ENCODE data around the gene AFAP1.
A peak's percentile ranks its signal among the peaks of the same experiment; 100 is the strongest.

The AFAP1 gene

GRCh38 chr4:7752649-7753048 is 187.0 kb downstream of the AFAP1 start:
- no peak for TF ChIP-seq CTCF (IDR thresholded peaks at IDR 0.05)
- H3K27ac ChIP-seq, result no peak overlapping the region
- no peak for DNase-seq

GRCh38 chr4:7750972-7751371 is 188.7 kb downstream of the AFAP1 start:
- Histone ChIP-seq H3K4me1 (peaks cover 0 to 16% (median 10%) of the 10 kb centered on the region in 4 donors), H3K27ac (peak overlapping the region in 1 of 2 donors; percentile 29), H3K36me3 (peaks cover 0 to 3% (median 0%) of the 10 kb centered on the region in 3 donors), H3K27me3 (no peaks in the 10 kb centered on the region), H3K4me3 (no peak overlapping the region), H3K9me3 (no peaks in the 10 kb centered on the region)
- no peak for TF ChIP-seq CTCF (IDR thresholded peaks at IDR 0.05)
- intact Hi-C loops (cut with DNase I; ENCODE audit: low total_unique reads), result no loop called here
- no peak for DNase-seq

More at GRCh38 chr4:7752649-7753048, 187.0 kb downstream of the AFAP1 start:
- H3K27me3 ChIP-seq, result no peaks in the 10 kb centered on the region
- intact Hi-C loops (cut with DNase I; ENCODE audit: low total_unique reads), result no loop called here
- no peak overlapping the region for H3K4me3 ChIP-seq
- H3K4me1 ChIP-seq, result peaks cover 0 to 20% (median 10%) of the 10 kb centered on the region in 4 donors
- peaks cover 0 to 13% (median 0%) of the 10 kb centered on the region in 3 donors for H3K36me3 ChIP-seq
- no peaks in the 10 kb centered on the region for H3K9me3 ChIP-seq

GRCh38 chr4:7750523-7750922 is 189.1 kb downstream of the AFAP1 start:
- no peak for DNase-seq
- Histone ChIP-seq H3K9me3 (no peaks in the 10 kb centered on the region), H3K27ac (peak overlapping the region in 1 of 2 donors; percentile 29), H3K36me3 (no peaks in the 10 kb centered on the region), H3K27me3 (no peaks in the 10 kb centered on the region), H3K4me1 (peaks cover 0 to 16% (median 10%) of the 10 kb centered on the region in 4 donors), H3K4me3 (no peak overlapping the region)
- no peak for TF ChIP-seq CTCF (IDR thresholded peaks at IDR 0.05)
- intact Hi-C loops (cut with DNase I; ENCODE audit: low total_unique reads), result no loop called here

GRCh38 chr4:7747566-7747965 is 192.1 kb downstream of the AFAP1 start:
- H3K27me3 ChIP-seq, result no peaks in the 10 kb centered on the region
- H3K9me3 ChIP-seq, result no peaks in the 10 kb centered on the region
- TF ChIP-seq CTCF (IDR thresholded peaks at IDR 0.05), result no peak
- intact Hi-C loops (cut with DNase I; ENCODE audit: low total_unique reads), result no loop called here
- no peak for DNase-seq
- peaks cover 0 to 25% (median 10%) of the 10 kb centered on the region in 4 donors for H3K4me1 ChIP-seq
- no peak overlapping the region for H3K4me3 ChIP-seq
- no peak overlapping the region for H3K27ac ChIP-seq
- H3K36me3 ChIP-seq, result no peaks in the 10 kb centered on the region

GRCh38 chr4:7747062-7747385 is 192.6 kb downstream of the AFAP1 start:
- H3K4me3 ChIP-seq, result no peak overlapping the region
- TF ChIP-seq CTCF (IDR thresholded peaks at IDR 0.05), result no peak
- peak in 1 of 2 donors; percentile 45 for DNase-seq
- H3K9me3 ChIP-seq, result no peaks in the 10 kb centered on the region
- peaks cover 0 to 25% (median 10%) of the 10 kb centered on the region in 4 donors for H3K4me1 ChIP-seq
- no peaks in the 10 kb centered on the region for H3K36me3 ChIP-seq
- intact Hi-C loops (cut with DNase I; ENCODE audit: low total_unique reads), result no loop called here
- no peaks in the 10 kb centered on the region for H3K27me3 ChIP-seq
- H3K27ac ChIP-seq, result no peak overlapping the region
